GM21515 (cell line): ENCODE data around the gene LCN1.

Source experiments
- ATAC-seq: cut with Tn5 transposase; IDR thresholded peaks from one replicate; pipeline ENCODE4 v1.9.1; 2021; ENCODE audit not compliant: unreplicated experiment

The LCN1 gene

DNA sequence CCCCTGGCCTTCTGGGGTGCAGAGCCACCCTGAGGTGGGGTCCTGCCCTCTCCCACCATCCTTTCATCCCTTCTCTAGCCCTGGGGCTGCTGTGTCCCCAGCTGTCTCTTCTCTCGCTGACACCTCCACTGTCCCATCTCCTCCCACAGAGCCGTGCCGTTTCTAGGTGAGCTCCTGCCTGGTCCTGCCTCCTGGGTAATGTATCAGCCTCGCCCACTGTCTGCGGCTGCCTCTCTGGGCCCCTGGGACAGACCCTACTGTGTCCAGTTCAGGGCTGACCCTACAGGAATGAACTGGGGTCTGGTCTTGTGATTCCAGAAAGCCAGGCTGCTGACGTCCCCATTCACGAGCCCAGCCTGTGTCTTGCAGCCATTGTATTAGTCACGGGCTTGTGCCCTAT is 44.4 kb downstream of the LCN1 start:
- no peak for ATAC-seq

- ATAC-seq, result no peak
Observed at GRCh38 chr9:135566552-135566951, 45.3 kb downstream of the LCN1 start.

DNA sequence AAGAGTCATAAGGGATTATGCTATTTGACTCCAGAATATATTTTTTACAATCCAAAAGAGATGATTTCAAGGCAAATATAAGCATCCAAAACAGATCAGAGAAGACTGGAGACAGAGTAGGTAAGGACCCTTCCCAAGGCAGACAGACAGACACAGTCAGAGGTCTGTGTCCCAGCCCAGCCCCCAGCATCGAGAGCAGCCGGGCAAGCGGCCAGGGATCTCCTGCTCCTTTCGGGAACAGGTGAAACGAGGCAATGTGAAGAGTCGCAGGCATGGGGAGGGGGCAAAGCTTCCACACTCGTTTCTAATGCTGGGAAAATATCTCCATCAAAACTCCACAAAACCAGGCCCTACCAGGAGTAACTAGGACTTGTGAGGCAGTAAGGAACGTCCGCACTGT is 46.1 kb downstream of the LCN1 start:
- ATAC-seq, result no peak

- no peak for ATAC-seq
Observed at GRCh38 chr9:135568026-135568425, 46.8 kb downstream of the LCN1 start.

GRCh38 chr9:135570456-135570855 is 49.2 kb downstream of the LCN1 start:
- no peak for ATAC-seq

GRCh38 chr9:135572233-135572632 is 51.0 kb downstream of the LCN1 start:
- ATAC-seq, result no peak

DNA sequence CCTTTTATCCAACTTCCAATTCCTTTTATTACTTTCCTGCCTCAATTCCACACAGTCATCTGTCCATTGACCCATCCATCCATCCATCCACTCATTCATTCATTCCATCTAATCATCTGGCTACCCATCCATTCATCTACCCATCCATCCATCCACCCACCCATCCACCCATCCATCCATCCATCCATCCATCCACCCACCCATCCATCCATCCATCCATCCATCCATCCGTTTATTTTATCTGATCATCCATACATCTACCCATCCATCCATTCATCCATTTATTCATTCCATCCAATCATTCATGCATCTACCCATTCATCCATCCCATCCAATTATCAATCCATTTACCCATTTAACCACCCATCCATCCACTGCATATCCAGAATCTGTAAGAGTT is 51.9 kb downstream of the LCN1 start:
- ATAC-seq, result no peak

- no peak for ATAC-seq
Observed at GRCh38 chr9:135574331-135574730, 53.1 kb downstream of the LCN1 start.

DNA sequence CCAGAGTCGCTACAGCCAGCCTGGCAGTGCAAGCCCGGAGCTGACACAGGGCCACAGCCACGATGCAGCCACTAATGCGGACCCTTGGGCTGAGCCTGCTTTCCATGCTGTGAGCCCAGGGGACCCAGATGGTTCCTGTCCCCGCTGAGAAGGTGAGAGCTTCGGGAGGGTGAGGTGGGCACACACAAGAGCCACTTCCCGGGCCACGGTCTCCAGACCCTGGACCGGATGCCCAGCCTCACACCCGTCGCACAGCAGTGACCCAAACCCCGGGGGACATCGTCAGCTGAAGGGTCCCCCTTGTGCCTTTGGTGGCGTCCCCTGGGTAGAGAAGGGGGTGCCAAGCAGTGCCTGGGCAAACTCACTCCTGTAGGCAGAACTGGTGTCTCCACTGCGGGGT is 53.7 kb downstream of the LCN1 start:
- no peak for ATAC-seq
